GM12864 (cell line): ENCODE results near the gene CA6.

ENCODE experiments used
- DNase-seq: peaks from one replicate; pipeline ENCODE4 v3.0.0-alpha.2; 2011; ENCODE audit warnings: low read depth
- H3K4me3 ChIP-seq: 2 replicates; pipeline ENCODE4 v1.5.1; 2011; ENCODE audit warnings: mild to moderate bottlenecking, low read depth, low read length, control low read depth
- TF ChIP-seq, protein P1 (sequence below): IDR thresholded peaks from 2 replicates; pipeline ENCODE4 v1.5.1; 2011; ENCODE audit warnings: low read depth, mild to moderate bottlenecking, moderate library complexity, low read length, control low read depth, inconsistent platforms; ENCODE audit errors: missing control alignments

The CA6 gene

GRCh38 chr1:9006956-9007615, 61.4 kb downstream of the CA6 start:
- no peak for DNase-seq
- TF ChIP-seq, protein P1, sequence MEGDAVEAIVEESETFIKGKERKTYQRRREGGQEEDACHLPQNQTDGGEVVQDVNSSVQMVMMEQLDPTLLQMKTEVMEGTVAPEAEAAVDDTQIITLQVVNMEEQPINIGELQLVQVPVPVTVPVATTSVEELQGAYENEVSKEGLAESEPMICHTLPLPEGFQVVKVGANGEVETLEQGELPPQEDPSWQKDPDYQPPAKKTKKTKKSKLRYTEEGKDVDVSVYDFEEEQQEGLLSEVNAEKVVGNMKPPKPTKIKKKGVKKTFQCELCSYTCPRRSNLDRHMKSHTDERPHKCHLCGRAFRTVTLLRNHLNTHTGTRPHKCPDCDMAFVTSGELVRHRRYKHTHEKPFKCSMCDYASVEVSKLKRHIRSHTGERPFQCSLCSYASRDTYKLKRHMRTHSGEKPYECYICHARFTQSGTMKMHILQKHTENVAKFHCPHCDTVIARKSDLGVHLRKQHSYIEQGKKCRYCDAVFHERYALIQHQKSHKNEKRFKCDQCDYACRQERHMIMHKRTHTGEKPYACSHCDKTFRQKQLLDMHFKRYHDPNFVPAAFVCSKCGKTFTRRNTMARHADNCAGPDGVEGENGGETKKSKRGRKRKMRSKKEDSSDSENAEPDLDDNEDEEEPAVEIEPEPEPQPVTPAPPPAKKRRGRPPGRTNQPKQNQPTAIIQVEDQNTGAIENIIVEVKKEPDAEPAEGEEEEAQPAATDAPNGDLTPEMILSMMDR, result no peak
- H3K4me3 ChIP-seq, result no peak overlapping the region

- no peak for DNase-seq
- TF ChIP-seq, protein P1, result no peak
- no peak overlapping the region; the same call in 1 of the 2 replicates for H3K4me3 ChIP-seq
Measured at GRCh38 chr1:9008236-9008635, 62.6 kb downstream of the CA6 start.

GRCh38 chr1:9009438-9010370, 64.0 kb downstream of the CA6 start:
- DNase-seq, result no peak
- H3K4me3 ChIP-seq, result no peak overlapping the region

GRCh38 chr1:9010781-9011323, 65.2 kb downstream of the CA6 start:
- no peak overlapping the region for H3K4me3 ChIP-seq
- TF ChIP-seq, protein P1, result no peak
- no peak for DNase-seq

More at GRCh38 chr1:9009438-9010370, 64.0 kb downstream of the CA6 start:
- TF ChIP-seq, protein P1, result peak; percentile 91

DNA sequence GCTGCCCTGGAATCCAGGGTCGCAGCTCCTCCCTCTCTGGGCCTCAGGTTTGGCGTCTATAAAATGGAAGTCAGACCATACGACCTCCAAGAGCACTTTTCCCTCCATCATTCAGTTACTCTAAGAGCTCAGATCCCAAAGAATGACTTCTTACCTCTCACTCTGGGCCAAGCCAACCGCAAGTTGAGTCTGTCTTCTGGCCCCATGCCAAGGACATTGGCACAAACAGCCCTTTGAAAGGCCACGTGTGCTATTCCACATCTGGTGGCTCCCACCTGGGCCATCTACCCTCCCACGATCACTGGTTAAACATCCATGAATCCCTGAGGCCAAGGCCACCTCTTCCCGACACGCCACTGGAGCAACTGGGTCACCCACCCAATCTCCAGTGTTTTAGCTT, 68.2 kb downstream of the CA6 start:
- TF ChIP-seq, protein P1, result no peak
- no peak overlapping the region for H3K4me3 ChIP-seq
- DNase-seq, result no peak

DNA sequence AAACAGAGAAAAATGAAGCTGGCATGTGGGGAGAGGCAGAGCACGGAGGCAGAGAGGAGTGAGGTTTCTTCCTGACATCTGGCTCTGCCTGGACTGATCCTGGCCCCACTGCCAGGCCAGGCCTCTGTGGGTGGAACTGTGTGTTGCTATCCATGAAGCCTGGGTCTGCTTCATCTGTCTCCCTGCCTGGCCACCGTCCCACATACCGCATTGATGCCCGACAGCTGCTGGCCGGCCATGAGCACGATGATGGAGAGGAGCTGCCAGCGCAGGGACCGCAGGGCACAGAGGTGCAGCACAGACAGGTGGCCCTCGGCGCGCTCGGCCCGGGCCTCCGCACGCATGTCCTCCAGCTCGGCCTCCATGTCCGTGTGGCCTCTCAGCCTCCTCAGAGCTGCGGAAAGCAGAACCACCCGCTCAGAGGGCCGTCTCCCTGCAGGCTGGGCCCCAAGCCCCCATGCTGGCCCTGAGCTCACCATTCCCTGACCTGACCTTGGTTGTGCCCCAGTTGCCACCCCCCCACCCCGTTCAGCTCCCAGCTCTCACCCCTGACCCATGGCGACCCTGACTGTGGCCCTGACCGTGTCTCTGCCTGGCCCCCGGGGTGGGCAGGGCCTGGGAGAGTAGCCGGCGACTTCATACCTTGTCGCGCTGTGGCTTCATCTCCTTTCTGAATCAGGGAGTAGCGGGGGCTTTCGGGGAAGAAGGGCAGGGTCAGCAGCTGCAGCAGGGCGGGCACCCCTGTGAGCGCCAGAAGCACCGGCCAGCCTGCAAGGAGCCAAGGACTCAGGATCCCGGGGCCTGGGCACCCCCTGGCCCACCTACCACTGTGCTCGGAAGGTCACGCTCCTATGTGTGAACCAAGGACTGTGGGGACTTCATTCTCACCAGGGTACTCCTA, 69.1 kb downstream of the CA6 start:
- DNase-seq, result no peak
- H3K4me3 ChIP-seq, result no peak overlapping the region
- TF ChIP-seq, protein P1, result no peak
